PC-9 (cell line): ENCODE data around the gene CCDC174. TPM values are rescaled to one million over a fixed set of nuclear protein-coding genes. Genes with fewer than 3 reads are reported as not detected.

Source experiments
- BruUV-seq: library from RNA; stranded (reverse); fragments of 400-500 nt; replicated peaks from 2 replicates; lab custom pipeline; 2021; lab: Mats Ljungman, UMichigan
- CTCF ChIA-PET: fragments of 300-600 bp; sonication (Branson Sonifier 250); formaldehyde crosslinking; loops from one replicate; lab custom pipeline; 2022; ENCODE audit warnings: antibody characterized with exemption; lab: Charles Lee
- POLR2A ChIA-PET: fragments of 300-600 bp; sonication (Branson Sonifier 250); formaldehyde crosslinking; loops from one replicate; lab custom pipeline; 2022; ENCODE audit warnings: antibody characterized with exemption; ENCODE audit not compliant: unreplicated experiment; lab: Charles Lee
- DNase-seq, 2 experiments: peaks; one replicate each; pipeline versions ENCODE4 v3.0.0 to v3.0.0-alpha.2; 2015 to 2022; ENCODE audit warnings: mixed read lengths in 1 of 2
- H2AFZ ChIP-seq: fragments of 200-600 bp; sonication (generic); 2 replicates; pipeline ENCODE4 v1.8.1; 2017; ENCODE audit warnings: antibody characterized with exemption
- H3F3A ChIP-seq: fragments of 200-600 bp; sonication (generic); 2 replicates; pipeline ENCODE4 v1.8.1; 2017; ENCODE audit warnings: antibody characterized with exemption, mild to moderate bottlenecking, low read depth; ENCODE audit not compliant: insufficient read depth
- H3K27ac ChIP-seq: fragments of 200-600 bp; sonication (generic); 2 replicates; pipeline ENCODE4 v1.6.1; 2016; ENCODE audit warnings: mixed run types
- H3K27me3 ChIP-seq: fragments of 200-600 bp; sonication (generic); 2 replicates; pipeline ENCODE4 v1.6.1; 2016; ENCODE audit warnings: low read depth, mixed run types; ENCODE audit not compliant: insufficient read depth
- H3K36me3 ChIP-seq: fragments of 200-600 bp; sonication (generic); 2 replicates; pipeline ENCODE4 v1.6.1; 2016; ENCODE audit warnings: low read depth, mixed run types
- H3K4me1 ChIP-seq: fragments of 200-600 bp; sonication (generic); replicated peaks from 2 replicates; pipeline ENCODE4 v1.6.1; 2016; ENCODE audit warnings: mixed run types; ENCODE audit not compliant: insufficient read depth
- H3K4me2 ChIP-seq: fragments of 200-600 bp; sonication (generic); 2 replicates; pipeline ENCODE4 v1.6.1; 2017; ENCODE audit warnings: mixed run types
- H3K4me3 ChIP-seq: fragments of 200-600 bp; sonication (generic); 2 replicates; pipeline ENCODE4 v1.6.1; 2016; ENCODE audit warnings: mixed run types
- H3K79me2 ChIP-seq: fragments of 200-600 bp; sonication (generic); 2 replicates; pipeline ENCODE4 v1.6.1; 2017; ENCODE audit warnings: low read depth, mixed run types
- H3K9me2 ChIP-seq: fragments of 200-600 bp; sonication (generic); 2 replicates; pipeline ENCODE4 v1.8.1; 2017; ENCODE audit warnings: mild to moderate bottlenecking; ENCODE audit not compliant: insufficient read depth
- H3K9me3 ChIP-seq: fragments of 200-600 bp; sonication (generic); 2 replicates; pipeline ENCODE4 v1.8.1; 2016; ENCODE audit warnings: low read depth; ENCODE audit not compliant: insufficient read depth
- H4K20me1 ChIP-seq: fragments of 200-600 bp; sonication (generic); 2 replicates; pipeline ENCODE4 v1.8.1; 2017; ENCODE audit not compliant: insufficient read depth
- CTCF ChIP-seq: fragments of 200-600 bp; sonication (generic); conservative IDR thresholded peaks from 2 replicates; pipeline ENCODE4 v1.6.1; 2017; ENCODE audit warnings: mixed run types, antibody characterized with exemption, mild to moderate bottlenecking, moderate library complexity
- EZH2 ChIP-seq: fragments of 200-600 bp; sonication (generic); IDR thresholded peaks from 2 replicates; pipeline ENCODE4 v1.8.0; 2017; ENCODE audit warnings: antibody characterized with exemption, low read depth
- intact Hi-C: fragments of 100-400 bp; cut with micrococcal nuclease; formaldehyde crosslinking; loops from one replicate; pipeline ENCODE4 v1.10.0; 2022; ENCODE audit not compliant: unreplicated experiment
- total RNA-seq: library from RNA; stranded (reverse); gene quantifications from 2 replicates; pipeline ENCODE4 v1.2.3, GENCODE V29; 2021

Gene CCDC174
- total RNA-seq, 1 experiment from 2014 or later: 14.7 TPM

DNA sequence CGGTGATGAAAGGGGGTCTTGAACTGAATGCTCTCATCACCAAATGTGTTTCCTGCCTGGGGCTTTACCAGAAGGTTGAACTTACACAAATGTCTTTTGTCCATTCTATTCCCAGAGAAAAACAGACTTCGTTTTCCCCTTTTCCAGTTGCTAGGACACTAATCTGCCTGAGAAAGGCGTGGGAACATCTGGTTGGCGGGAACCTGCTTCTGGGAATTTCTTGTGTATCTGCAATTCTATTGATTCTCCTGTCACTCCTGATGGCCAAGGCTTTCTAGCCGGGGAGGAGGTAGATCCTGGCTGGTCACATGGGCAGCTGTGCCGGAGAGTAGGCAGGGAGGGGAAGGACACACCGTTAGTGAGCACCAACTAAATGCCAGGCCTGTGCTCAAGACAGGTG lies 31.1 kb upstream of the CCDC174 start:
- BruUV-seq: no TSS peak
- no peak for TF ChIP-seq CTCF
- no peak for TF ChIP-seq EZH2
- Histone ChIP-seq H3K36me3 (no peaks in the 10 kb centered on the region), H3K27me3 (peaks cover 10% of the 10 kb centered on the region; the same call in 1 of the 2 replicates), H3K4me3 (no peak overlapping the region), H4K20me1 (no peaks in the 10 kb centered on the region), H3K79me2 (no peaks in the 10 kb centered on the region), H2AFZ (no peak overlapping the region), H3F3A (no peaks in the 10 kb centered on the region; the same call in 1 of the 2 replicates), H3K9me3 (no peaks in the 10 kb centered on the region), H3K27ac (no peak overlapping the region), H3K4me1 (peaks cover 9% of the 10 kb centered on the region), H3K4me2 (no peak overlapping the region), H3K9me2 (no peaks in the 10 kb centered on the region)
- ChIA-PET POLR2A (no interaction called here), CTCF (no interaction called here)
- intact Hi-C loops: no loop called here
- no peak for DNase-seq

DNA sequence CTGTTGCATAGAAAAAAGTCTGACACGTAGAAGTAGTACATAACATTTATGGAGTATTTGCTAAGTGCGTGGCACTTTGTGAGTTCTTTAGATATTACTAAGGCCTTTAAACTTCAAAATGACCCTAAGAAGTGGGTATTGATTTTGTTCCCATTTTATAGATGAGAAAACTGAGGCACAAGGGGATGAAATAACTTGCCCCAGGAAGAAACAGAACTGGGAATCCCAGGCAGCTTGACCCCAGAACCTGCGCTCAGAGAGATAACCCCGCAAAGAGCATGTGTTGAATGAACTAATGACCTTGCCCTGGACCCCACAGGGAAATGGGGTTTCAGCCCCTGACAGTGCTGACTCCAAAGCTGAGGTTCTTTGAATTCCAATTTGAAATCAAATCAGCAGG lies 30.5 kb upstream of the CCDC174 start:
- no peak overlapping the region for H3K4me3 ChIP-seq
- H3K79me2 ChIP-seq: no peaks in the 10 kb centered on the region
- H3K27me3 ChIP-seq: peaks cover 10% of the 10 kb centered on the region; the same call in 1 of the 2 replicates
- H3K4me1 ChIP-seq: peaks cover 9% of the 10 kb centered on the region
- no peaks in the 10 kb centered on the region for H4K20me1 ChIP-seq
- ChIA-PET CTCF (no interaction called here), POLR2A (no interaction called here)
- H3K4me2 ChIP-seq: no peak overlapping the region
- no peak overlapping the region for H2AFZ ChIP-seq
- no peaks in the 10 kb centered on the region for H3K9me2 ChIP-seq
- intact Hi-C loops: no loop called here
- no peaks in the 10 kb centered on the region; the same call in 1 of the 2 replicates for H3F3A ChIP-seq
- H3K36me3 ChIP-seq: no peaks in the 10 kb centered on the region
- BruUV-seq: no TSS peak
- TF ChIP-seq CTCF (no peak), EZH2 (no peak)
- no peaks in the 10 kb centered on the region for H3K9me3 ChIP-seq
- DNase-seq: no peak
- H3K27ac ChIP-seq: no peak overlapping the region

DNA sequence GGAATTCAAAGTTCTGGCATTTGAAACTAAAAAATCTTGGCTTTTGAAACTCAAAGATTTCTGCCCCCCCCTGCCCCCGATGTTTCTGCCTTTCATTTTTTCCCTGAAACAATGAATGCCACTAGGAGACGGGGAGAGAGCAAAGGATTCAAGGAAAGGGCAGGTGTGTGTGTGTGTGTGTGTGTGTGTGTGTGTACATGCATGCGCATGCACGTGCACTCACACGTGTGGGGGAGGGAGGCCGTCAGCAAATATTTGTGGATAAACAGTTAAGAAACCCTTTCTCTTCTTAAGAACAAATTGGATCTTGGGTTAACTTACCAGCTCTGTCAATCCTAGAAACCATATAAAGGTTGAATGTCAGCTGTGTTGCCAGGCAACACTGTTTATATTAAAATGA lies 29.2 kb upstream of the CCDC174 start:
- no peak for DNase-seq
- H2AFZ ChIP-seq: no peak overlapping the region
- no peaks in the 10 kb centered on the region for H3K9me3 ChIP-seq
- no peaks in the 10 kb centered on the region; the same call in 1 of the 2 replicates for H3F3A ChIP-seq
- TF ChIP-seq CTCF (no peak), EZH2 (no peak)
- H3K79me2 ChIP-seq: no peaks in the 10 kb centered on the region
- POLR2A ChIA-PET: no interaction called here
- H3K9me2 ChIP-seq: no peaks in the 10 kb centered on the region
- no peak overlapping the region for H3K27ac ChIP-seq
- peaks cover 5% of the 10 kb centered on the region for H3K4me1 ChIP-seq
- CTCF ChIA-PET: no interaction called here
- intact Hi-C loops: no loop called here
- no peaks in the 10 kb centered on the region for H3K36me3 ChIP-seq
- H3K4me3 ChIP-seq: no peak overlapping the region
- H4K20me1 ChIP-seq: no peaks in the 10 kb centered on the region
- no peak overlapping the region for H3K4me2 ChIP-seq
- BruUV-seq: no TSS peak
- H3K27me3 ChIP-seq: peaks cover 10% of the 10 kb centered on the region; the same call in 1 of the 2 replicates
